Cerebellar nuclear complex (tissue), 1 donor: ENCODE measurements around the gene GJD4.

Experiments
- DNase-seq, 2 experiments: peaks; one replicate each; lab custom pipeline; 2025; lab: John Stamatoyannopoulos, UW

The GJD4 gene

GRCh38 chr10:35657621-35658020 lies 52.5 kb downstream of the GJD4 start:
- no peak for DNase-seq
